ENCODE data around the gene SMG6.

The SMG6 gene

GRCh38 chr17:2157675-2158395 lies 145.8 kb downstream of the SMG6 start:
- no peaks in the 10 kb centered on the region for H3K9me3 Mint-ChIP-seq
- no peaks in the 10 kb centered on the region for H3K27me3 Mint-ChIP-seq (ENCODE audit: low read depth, poor library complexity)
- TF ChIP-seq CTCF (IDR thresholded peaks at IDR 0.05) = no peak
- no peak for DNase-seq
- no peaks in the 10 kb centered on the region for H3K4me1 Mint-ChIP-seq
- H3K27ac Mint-ChIP-seq = no peak overlapping the region
- no peak overlapping the region for H3K4me3 Mint-ChIP-seq
- H3K36me3 Mint-ChIP-seq (ENCODE audit: low read depth) = peaks cover 53% of the 10 kb centered on the region

GRCh38 chr17:2157081-2157480 lies 146.5 kb downstream of the SMG6 start:
- H3K27me3 Mint-ChIP-seq (ENCODE audit: low read depth, poor library complexity) = no peaks in the 10 kb centered on the region
- no peaks in the 10 kb centered on the region for H3K9me3 Mint-ChIP-seq
- TF ChIP-seq CTCF (IDR thresholded peaks at IDR 0.05) = no peak
- no peak overlapping the region for H3K4me3 Mint-ChIP-seq
- no peak for DNase-seq
- H3K4me1 Mint-ChIP-seq = no peaks in the 10 kb centered on the region
- peaks cover 57% of the 10 kb centered on the region for H3K36me3 Mint-ChIP-seq (ENCODE audit: low read depth)
- H3K27ac Mint-ChIP-seq = no peak overlapping the region

GRCh38 chr17:2156666-2157065 lies 146.9 kb downstream of the SMG6 start:
- H3K27ac Mint-ChIP-seq = no peak overlapping the region
- H3K36me3 Mint-ChIP-seq (ENCODE audit: low read depth) = peaks cover 56% of the 10 kb centered on the region
- no peak for DNase-seq

GRCh38 chr17:2155573-2155972 lies 148.0 kb downstream of the SMG6 start:
- no peaks in the 10 kb centered on the region for H3K9me3 Mint-ChIP-seq
- peaks cover 2% of the 10 kb centered on the region for H3K27me3 Mint-ChIP-seq (ENCODE audit: low read depth, poor library complexity)
- no peak for TF ChIP-seq CTCF (IDR thresholded peaks at IDR 0.05)
- H3K4me3 Mint-ChIP-seq = no peak overlapping the region
- H3K36me3 Mint-ChIP-seq (ENCODE audit: low read depth) = peaks cover 56% of the 10 kb centered on the region
- no peak overlapping the region for H3K27ac Mint-ChIP-seq
- DNase-seq = no peak
- H3K4me1 Mint-ChIP-seq = no peaks in the 10 kb centered on the region

More at GRCh38 chr17:2156666-2157065, 146.9 kb downstream of the SMG6 start:
- H3K4me1 Mint-ChIP-seq = no peaks in the 10 kb centered on the region
- TF ChIP-seq CTCF (IDR thresholded peaks at IDR 0.05) = no peak
- H3K27me3 Mint-ChIP-seq (ENCODE audit: low read depth, poor library complexity) = no peaks in the 10 kb centered on the region
- no peak overlapping the region for H3K4me3 Mint-ChIP-seq
- no peaks in the 10 kb centered on the region for H3K9me3 Mint-ChIP-seq

GRCh38 chr17:2151358-2152033 lies 152.1 kb downstream of the SMG6 start:
- no peak for TF ChIP-seq CTCF (IDR thresholded peaks at IDR 0.05)
- Mint-ChIP-seq H3K4me3 (no peak overlapping the region), H3K4me1 (no peaks in the 10 kb centered on the region), H3K9me3 (no peaks in the 10 kb centered on the region), H3K36me3 (ENCODE audit: low read depth) (peaks cover 58% of the 10 kb centered on the region), H3K27me3 (ENCODE audit: low read depth, poor library complexity) (peaks cover 2% of the 10 kb centered on the region), H3K27ac (no peak overlapping the region)
- DNase-seq = no peak

DNA sequence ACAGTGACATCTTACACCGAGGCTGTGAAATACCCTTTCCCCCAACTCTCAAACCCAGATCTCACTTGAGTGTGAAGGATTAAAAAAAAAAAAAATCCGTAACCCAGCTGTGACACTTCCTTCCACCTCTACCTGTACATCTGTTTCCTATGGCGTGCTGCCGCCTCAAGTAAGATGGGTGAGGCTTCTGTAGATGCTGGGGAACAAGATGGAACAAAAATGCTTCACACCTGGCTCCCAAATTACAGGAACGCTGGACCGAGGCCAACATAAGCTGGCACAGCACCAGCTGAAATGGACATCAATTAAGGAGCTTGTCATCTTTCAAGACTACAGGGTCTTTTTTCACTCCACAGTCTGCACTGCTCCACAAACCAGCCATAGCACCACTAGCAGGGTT lies 152.8 kb downstream of the SMG6 start:
- Mint-ChIP-seq H3K27me3 (ENCODE audit: low read depth, poor library complexity) (peaks cover 2% of the 10 kb centered on the region), H3K4me3 (no peak overlapping the region), H3K9me3 (no peaks in the 10 kb centered on the region), H3K27ac (no peak overlapping the region), H3K36me3 (ENCODE audit: low read depth) (peaks cover 58% of the 10 kb centered on the region), H3K4me1 (no peaks in the 10 kb centered on the region)
- no peak for DNase-seq
- no peak for TF ChIP-seq CTCF (IDR thresholded peaks at IDR 0.05)

All from nephron progenitor cell (in vitro differentiated cells).